Activated CD8-positive, alpha-beta memory T cell treated with anti-CD3 and anti-CD28 coated beads for 4 hours (primary cell): Measurements from ENCODE around the gene ALX4.

Experiments
- DNase-seq, 2 donors: peaks; one replicate each; pipeline ENCODE4 v3.0.0-alpha.2; 2020; ENCODE audit warnings: low read depth in 2 of 2

ALX4 gene

DNA sequence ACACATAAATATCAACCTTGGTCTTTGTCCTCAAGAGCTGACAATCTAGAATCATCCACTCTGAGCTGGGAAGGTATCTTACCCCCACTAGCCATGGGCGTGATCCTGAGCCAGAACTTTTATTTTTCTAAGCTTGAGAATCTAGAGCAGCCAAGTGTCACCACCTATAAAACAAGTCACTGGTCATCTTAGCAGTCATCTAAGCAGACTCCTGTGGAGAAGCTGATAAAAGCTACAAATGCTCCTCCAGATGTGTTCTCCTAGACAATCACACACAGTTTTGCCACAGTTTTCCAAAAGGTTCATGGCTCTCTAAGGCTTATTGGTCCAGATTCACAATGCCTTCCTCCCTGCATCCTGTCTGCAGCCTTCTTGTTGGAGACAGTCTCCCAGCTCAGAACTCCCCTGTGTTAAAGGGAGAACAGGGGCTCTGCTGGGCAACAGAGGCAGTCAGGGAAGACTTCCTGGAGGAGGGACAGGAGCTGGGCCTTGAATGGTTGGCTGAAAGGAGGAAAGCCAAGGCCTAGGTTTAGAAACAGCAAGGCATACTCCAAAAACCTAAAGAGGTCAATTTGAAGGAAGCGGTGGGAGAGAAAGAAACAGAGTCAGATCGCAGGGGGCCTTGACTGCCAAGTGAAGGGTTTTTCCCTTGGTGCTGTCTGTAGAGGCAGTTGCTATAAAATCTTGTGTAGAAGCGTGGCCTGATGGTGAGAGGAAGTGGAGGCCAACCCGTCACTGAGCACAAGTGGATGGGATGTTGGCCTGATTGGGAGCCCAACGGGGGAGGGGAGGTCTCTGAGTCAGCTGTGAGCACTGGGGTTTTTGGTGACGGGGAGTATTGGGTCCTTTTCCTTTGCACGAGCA lies 42.0 kb downstream of the ALX4 start:
- DNase-seq: no peak

DNA sequence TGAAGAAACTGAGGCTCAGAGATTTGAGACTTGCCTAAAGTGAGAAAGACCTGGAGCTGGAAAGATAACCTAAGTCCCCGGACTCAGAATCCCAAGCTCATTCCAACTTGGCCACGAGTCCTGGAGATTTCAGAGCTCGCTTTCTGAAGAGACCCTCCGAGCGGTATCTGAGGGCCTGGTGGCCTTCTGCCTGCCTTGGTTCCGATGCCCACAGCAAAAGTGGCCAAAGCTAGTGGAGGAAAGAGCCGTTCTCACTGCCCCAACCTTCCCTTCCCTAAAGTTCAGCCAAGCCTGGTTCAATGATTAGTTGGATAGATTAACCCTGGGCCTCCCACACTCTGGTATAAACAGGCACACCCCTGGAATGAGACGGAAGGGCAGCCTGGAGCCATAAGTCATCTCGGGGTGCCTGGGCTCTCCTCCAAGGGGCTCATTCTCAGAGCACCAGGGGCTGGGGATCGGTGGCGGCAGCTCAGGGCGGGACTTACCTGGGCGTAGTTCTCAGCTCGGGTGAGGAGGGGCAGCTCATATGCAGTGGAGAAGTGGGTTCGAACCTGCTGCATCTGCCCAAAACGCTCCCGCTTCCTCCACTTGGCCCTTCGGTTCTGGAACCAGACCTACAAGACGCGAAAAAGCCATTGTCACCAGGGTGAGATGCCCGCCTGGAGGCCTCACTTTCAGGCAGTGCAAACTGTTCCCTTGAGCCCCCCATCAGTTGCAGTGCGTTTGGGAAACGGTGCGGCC lies 42.8 kb downstream of the ALX4 start:
- no peak for DNase-seq

DNA sequence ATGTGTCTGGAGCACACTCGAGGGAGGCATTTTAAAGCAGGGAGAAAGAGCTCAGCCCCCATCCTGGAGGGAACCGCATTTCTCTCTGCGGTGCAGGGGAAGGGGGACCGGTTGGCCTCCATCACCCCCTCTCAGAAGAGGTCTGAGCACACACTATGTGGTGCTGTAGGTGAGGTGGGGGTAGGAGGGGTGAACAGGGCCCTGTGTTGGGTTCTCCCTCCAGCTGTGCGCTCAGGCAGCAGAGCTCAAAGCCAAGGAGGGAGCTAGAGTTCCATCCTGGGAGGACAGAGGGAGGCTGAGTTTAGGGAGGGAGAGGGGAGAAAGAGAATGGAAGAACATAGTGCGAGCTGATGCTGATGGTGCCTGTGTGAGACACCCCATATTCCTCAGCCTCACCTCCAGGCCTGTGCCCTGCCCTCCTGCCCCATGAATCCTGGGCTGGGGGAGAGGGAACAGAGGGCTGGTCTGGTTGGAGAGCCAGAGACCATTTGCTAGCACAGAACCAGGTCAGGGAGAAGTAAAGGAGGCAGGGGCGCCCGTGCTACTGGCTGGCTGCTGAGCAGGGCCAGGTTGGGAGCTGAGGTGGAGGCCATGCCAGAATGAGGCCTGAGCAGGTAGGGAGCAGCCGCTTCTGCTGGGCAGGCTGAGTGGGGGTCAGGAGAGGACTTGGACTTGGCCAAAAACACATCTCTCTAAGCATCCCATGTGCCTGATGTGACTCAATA lies 43.7 kb downstream of the ALX4 start:
- no peak for DNase-seq

DNA sequence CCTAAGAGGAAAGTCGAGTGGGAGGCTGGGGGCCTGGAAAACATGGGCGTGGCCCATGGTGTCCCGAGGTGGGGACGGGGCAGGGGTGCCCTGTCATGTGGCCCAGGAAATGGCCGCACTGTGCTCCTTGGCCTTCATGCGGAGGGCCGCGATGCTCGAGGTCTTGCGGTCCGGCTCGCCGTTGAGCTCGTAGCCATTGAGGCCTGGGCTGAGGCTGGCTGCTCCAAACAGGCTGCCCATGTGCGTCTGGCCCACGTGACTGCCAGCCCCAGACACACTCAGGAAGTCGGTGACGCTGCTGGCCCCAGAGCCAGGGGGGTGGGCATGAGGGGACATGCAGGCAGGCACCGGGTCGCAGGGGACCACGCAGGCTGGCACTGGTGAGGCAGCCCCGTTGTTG lies 45.2 kb downstream of the ALX4 start:
- DNase-seq: no peak

DNA sequence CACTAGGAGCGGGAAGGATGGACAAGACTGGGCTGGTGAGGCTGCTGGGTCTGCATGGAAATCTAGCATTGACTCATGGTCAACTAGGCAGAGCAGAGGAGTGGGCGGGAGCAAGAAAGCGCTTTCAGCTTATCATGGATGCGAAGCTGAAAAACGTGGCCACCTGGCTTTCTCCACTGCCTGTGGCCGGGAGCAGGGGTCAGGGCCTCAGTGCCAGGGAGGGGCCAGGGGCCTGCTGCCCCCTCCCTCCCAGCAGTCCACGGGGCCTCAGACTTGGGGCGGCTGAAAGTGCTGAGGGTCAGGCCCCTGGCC lies 45.5 kb downstream of the ALX4 start:
- no peak for DNase-seq

DNA sequence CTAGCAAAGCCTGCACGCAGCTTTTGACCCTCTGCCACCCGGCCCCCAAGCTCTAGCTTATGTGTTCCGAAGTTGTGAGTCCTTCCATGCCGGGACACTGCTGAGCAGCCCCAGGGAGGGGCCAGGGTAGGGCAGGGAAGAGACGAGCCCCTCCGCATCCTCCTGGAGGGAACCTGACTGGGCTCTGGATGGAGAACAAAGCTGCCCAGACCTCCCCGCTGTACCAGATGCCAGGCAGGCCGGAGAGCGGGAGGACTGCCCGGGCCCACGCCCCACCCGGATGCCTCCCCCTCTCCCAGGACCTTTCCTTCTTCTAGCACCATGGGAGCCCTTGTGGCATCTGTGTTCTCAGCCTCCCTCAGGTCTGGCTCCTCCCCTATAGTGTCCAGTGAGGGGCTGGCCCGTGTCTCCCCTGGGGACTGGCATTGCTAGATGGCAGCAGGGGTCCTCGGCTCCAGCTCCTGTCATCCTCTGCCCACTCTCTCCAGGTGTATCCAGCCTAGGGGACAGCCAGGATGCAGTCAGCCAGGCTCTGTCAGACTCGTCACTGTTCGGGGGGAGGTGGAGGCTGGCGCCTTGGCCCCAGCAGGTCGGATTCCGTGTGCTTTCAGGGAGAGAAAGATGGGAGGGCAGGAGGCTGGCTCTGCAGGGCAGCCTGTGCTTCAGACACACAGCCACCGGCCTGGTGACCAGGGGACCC lies 46.1 kb downstream of the ALX4 start:
- no peak for DNase-seq

DNA sequence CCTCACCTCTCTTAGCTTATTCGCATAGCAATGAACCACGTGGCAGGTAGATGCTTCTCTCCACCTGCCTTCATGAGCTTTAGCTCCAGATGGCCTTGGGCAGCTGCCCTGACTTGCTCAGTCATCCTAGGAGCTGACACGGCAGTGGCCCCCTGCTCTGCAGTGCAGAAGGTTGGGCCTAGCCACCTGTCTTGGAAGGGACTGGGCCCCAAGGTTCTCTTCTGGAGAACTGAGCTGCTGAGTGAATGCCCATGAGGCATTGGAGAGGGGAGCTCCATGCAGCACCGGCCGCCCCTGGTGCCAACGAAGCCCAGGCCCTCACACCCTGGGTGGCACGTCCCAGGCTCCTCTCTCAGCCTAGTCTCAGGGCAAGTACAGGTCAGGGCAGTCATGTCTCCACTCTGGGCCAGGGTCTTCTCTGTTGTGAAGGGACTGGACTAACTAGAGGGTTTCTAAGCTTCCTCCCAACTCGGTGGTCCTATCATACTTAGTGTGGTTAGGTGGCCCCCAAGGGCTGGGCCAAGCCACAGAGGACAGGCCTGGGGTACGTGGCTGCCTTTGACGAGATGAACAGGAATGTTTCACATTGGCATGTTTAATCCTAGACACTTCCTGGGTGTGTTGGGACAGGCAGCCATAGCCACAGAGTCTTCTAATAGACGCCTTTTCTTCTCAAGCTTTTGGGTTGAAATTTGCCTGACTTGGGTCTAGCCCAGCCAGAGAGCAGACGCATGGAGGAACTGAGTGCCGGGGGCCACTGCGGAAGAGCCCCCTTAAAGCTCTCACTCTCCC lies 47.9 kb downstream of the ALX4 start:
- no peak for DNase-seq

DNA sequence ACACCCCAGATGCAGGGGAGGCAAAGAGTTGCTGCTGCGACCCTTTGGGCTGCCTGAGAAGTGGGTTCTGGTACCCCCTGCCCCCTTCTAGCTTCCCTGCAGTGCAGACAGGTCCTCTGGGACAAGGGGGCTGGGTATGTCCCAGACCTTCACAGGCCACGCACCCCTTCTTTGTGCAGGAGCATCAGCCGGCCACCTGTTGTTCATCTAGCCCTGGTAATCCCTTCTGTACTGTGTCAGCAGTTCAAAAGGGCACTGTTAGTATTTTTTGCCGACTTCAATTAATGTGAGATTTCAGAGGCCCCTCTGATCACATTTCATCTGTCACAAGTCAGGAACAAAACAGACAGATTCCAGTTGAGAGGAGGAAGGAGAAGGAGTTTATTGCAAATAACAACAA lies 49.9 kb downstream of the ALX4 start:
- DNase-seq: no peak

DNA sequence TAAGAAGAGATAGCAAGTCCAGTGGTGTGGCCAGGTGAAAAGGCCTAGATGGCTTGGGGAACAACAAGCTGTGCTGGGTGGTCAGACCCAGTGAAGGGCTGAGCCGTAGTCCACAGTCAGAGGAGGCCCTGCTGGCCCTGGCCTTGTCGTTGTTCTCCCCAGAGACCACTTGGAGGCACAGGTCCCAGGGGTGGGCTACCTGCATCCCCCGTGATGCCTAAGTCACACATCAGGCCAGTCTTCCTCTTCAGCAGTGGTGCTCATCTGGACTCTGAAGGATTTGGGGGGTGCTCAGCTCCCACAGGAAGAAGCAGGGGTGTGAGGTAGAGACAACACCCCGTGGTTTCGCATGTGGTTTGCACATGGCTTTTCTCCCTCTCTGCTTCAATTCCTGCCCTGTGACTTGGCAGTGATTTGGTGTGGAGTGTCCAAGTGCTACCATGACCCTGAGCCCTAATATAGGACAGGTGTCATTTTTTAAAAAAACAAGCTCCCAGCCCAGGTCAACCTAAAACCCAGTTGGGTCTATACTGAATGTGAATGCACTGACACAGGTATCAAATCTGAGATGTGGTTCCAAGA lies 51.0 kb downstream of the ALX4 start:
- DNase-seq: no peak

DNA sequence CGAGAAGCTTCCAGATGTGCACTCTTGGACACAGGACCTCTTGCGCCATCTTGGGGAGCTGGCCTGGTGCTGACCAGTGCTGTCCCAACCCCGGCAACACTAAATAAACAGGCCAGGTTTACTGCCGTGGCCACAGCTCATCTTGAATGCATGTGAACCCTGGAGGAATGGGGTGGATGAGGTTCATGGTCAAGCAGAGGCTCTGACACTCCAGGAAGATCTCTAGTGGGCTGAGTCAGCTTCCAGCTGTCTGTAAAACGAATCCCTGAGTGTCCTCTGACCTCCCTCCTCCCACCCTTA lies 51.8 kb downstream of the ALX4 start:
- no peak for DNase-seq

DNA sequence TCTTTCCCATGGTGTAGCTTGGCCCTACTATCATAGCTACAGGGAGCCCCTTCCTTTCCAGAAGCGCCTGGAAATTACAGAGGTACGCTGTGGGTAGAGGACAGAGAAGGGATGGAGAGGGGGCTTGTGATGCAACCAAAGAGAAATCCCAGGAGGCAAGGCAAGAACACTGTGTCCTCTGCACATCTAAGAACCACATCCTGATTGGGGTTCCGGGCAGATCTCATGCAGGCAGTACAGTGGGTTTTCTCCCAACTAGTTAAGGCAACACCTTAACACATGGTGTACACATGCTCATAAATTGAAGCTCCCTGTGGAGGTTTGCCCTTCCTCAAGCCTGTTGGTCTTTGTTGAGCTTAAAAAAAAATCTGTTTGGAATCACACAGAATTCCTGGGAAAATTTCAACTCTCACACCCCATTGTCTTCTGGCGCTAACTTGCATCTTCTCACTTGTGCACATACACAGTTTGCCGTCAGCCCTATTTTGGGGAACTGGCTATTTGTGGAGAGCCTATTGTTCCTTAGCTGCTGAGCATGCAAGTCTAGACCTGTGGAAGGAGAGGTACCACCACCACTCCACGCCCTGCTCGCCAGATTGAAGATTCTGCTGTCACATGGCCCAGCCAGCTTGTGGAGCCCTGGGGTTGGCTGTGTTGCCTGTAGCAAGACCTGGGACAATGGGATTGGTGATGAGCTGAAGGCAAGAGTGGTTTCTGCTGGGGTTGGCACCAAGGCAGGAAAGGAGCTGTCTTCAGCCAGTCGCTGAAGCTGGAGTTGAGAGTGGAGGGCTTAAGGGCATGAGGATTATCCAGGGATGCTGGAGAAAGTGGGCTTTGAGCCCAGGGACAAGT lies 52.4 kb downstream of the ALX4 start:
- no peak for DNase-seq

DNA sequence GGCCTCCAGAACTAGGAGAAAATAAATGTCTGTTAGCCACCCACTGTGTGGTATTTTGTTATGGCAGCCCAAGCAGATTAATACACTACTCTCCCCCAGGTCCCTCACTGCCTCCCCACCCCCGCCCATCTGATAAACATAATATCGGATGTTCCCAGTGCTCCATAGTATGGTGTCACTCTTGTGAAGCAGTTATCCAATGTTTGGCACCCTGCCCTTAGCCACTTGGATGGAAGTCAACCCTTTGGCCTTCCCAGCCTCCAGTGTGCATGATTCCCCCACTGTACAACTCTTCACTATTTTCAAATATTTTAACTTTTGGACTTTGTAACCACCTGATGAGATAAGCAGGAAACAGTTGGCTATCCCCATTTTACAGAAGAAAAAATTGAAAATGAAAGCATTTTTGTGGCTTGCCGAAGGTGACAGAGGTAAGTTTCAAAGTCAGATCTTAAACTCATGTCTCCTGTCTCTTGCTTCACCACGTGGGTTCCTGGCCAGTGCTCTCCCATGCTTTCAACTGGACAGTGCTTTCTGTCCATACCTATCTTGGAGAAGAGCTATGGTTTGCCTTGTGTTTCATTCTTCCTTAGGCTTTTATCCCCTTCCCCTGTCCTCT lies 53.2 kb downstream of the ALX4 start:
- DNase-seq: no peak

DNA sequence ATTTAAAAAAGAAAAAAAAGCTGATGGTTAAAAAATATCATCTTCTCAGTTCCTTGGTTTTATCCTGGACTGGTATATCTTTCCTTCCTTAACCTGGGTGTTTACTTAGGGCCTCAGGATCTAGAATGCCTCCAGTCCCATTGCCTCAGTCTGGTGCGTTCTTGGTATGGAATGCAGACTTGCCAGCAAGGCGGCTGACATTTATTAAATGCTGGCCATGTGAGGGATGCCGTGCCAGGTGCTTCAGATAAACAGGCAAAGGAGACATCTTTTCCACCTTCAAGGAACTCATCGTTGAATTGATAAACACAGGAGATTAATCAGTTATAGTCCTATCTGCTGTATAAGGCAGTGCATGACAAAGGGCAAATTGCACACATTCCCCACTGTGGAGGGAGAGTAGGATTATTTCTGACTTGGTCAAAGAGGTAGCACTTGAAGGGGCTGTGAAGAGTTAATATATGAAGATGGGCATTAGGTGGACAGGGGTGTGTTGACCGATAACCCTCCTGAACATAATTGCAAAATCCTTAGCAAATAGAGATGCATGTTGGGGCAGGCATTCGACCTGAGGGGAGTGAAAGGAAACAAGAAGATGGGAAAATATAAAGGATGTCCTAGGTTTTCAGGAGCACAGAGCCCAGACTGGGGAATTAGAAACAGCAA lies 54.4 kb downstream of the ALX4 start:
- DNase-seq: no peak

DNA sequence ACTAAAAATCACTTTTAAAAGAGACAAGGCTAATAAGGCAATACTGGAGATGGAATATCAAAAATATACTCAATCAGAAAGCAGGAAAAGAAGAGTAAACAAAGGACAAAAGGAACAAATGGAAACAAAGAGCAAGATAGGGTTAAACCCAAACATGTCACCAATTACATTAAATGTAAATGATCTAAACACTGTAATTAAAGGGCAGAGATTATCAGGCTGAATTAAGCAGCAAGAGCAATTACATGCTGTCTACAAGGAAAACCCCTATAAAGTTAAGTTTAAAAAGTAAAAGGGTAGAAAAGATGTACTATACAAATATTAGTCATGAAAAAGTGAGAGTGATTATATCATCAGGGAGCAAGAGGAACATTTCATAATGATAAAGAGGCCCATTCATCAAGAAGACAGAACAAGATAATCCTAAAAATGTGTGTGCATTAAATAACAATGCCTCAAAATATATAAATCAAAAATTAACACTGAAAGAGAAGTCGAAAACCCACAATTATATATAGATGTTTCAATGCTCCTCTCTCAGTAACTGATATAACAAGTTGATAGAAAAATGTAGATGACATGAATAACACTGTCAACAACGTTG lies 56.8 kb downstream of the ALX4 start:
- no peak for DNase-seq

DNA sequence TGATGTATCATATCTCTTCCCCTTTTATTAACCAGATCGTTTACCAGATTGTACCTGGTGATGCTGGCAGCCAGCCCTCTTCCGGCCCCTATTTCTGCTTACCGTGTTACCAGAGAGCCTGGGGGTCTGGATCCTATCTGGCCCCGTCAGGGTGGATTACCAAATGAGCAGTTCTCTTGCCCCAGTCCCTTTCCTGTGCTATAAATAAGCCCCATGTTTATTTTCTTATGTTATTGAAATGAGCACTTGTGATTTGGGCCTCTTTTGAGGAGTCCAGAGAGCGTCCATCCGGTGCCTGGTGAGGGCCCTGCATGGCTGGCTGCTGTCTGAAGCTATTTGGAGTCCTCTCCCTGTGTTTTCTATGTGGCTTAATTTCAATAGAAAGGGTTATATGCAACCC lies 59.5 kb downstream of the ALX4 start:
- no peak for DNase-seq

DNA sequence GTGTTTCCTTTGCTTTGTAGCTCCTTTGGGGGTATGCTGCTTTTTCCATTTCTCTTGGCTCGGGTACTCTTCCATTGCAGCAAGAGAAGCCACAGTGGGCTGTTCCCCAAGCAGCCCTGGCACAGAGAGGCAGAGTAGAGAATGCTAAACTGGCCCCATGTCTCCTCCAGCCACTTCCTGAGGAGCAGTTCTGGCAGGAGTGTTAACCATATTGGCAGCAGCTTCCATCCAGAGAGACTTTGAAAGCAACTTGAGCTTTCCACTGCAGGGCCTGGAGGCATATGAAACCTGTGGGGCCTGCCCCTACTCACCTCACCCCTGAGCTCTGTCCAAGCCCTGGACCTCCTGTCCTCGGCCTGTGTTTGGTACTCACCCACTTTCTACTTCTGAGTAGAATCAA lies 61.8 kb downstream of the ALX4 start:
- no peak for DNase-seq

DNA sequence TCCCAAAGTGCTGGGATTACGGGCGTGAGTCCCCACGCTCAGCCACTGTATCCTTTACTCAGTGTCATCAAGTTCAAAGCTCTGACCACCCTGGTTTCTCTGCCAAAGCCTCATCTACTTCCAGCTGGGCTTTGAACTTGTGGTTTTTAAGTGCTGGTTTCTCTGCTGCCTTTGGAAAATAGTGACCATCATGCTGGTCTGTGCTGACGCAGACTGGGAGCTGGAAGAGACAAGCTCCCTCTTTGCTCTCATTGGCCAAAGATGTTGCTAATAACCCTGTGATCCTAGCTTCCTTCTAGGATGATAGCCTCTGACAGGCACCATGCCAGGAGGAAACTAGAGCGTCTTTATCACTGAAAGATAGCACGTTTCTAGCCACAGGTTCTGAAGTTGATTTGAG lies 62.4 kb downstream of the ALX4 start:
- DNase-seq: no peak

DNA sequence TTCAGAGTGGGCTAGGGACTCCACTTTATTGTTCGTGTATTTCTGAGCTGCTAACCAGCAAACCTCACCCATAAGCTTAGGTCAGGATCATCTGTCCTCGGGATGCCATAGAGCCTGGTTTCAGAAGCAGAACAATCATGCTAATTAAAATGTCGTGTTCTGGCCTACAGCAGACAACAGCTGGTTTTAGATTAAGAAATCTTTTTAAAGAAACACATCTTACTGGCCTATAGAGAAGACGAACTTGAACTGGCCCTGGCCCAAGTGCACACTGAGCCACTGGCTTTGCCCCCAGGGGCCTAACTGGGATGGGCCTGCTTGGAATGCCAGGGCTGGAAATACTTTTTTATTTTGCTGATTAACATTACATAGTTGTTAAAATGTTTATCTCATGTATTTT lies 63.2 kb downstream of the ALX4 start:
- DNase-seq: no peak
